Common myeloid progenitor, CD34-positive (primary cell): ENCODE measurements around the gene TCIRG1.

Experiments used
- CTCF ChIA-PET: fragments of 350-600 bp; sonication (Branson Sonifier 250); formaldehyde crosslinking; loops from one replicate; lab custom pipeline; 2021; ENCODE audit warnings: antibody characterized with exemption; lab: Charles Lee
- POLR2A ChIA-PET: fragments of 350-600 bp; sonication (Branson Sonifier 250); formaldehyde crosslinking; loops from one replicate; lab custom pipeline; 2021; ENCODE audit warnings: antibody characterized with exemption; lab: Charles Lee
- DNase-seq, 3 donors: peaks; one replicate each; pipeline versions ENCODE4 v3.0.0 to v3.0.0-alpha.2; 2013
- H3K27ac ChIP-seq, 2 experiments: 1 replicate in 1 of 2; 2 replicates in 1 of 2; pipeline ENCODE4 v1.7.0; 2013; ENCODE audit warnings: inconsistent platforms in 2 of 2, low read length in 2 of 2, mild to moderate bottlenecking in 2 of 2, low read depth in 1 of 2, moderate library complexity in 1 of 2; ENCODE audit not compliant: severe bottlenecking in 2 of 2, insufficient read depth in 1 of 2, poor library complexity in 1 of 2
- H3K27me3 ChIP-seq, 5 experiments: replicated peaks in 2 of 5; 1 replicate in 3 of 5; 2 replicates in 2 of 5; pipeline versions ENCODE4 v1.6.1 to v1.7.0; 2013; ENCODE audit warnings: low read length in 4 of 5, mild to moderate bottlenecking in 2 of 5, moderate library complexity in 2 of 5, inconsistent platforms in 1 of 5; ENCODE audit not compliant: insufficient read depth in 5 of 5, control insufficient read depth in 4 of 5
- H3K36me3 ChIP-seq, 4 experiments: 1 replicate in 2 of 4; 2 replicates in 2 of 4; pipeline versions ENCODE4 v1.6.1 to v1.7.0; 2013; ENCODE audit warnings: low read length in 3 of 4, control low read depth in 1 of 4, mild to moderate bottlenecking in 1 of 4; ENCODE audit not compliant: control insufficient read depth in 4 of 4, insufficient read depth in 4 of 4
- H3K4me1 ChIP-seq, 4 experiments: 1 replicate in 3 of 4; 2 replicates in 1 of 4; pipeline versions ENCODE4 v1.6.1 to v1.7.1; 2013; ENCODE audit warnings: low read length in 3 of 4, mild to moderate bottlenecking in 3 of 4, control low read depth in 1 of 4, inconsistent platforms in 1 of 4, moderate library complexity in 1 of 4; ENCODE audit not compliant: control insufficient read depth in 4 of 4, insufficient read depth in 4 of 4; ENCODE audit errors: control extremely low read depth in 1 of 4
- H3K4me3 ChIP-seq, 7 experiments: 1 replicate in 4 of 7; 2 replicates in 3 of 7; pipeline versions ENCODE4 v1.5.1 to v1.7.0; 2013; ENCODE audit warnings: mild to moderate bottlenecking in 7 of 7, low read length in 6 of 7, moderate library complexity in 6 of 7, inconsistent platforms in 2 of 7, low read depth in 2 of 7, control low read depth in 1 of 7; ENCODE audit not compliant: insufficient read depth in 4 of 7, control insufficient read depth in 1 of 7; ENCODE audit errors: extremely low read depth in 1 of 7
- H3K9me3 ChIP-seq, 5 experiments: 1 replicate in 4 of 5; 2 replicates in 1 of 5; pipeline versions ENCODE4 v1.6.1 to v1.7.1; 2013; ENCODE audit warnings: low read length in 4 of 5, mild to moderate bottlenecking in 2 of 5, inconsistent platforms in 1 of 5, low read depth in 1 of 5, moderate library complexity in 1 of 5; ENCODE audit not compliant: control insufficient read depth in 4 of 5, insufficient read depth in 2 of 5; ENCODE audit errors: control extremely low read depth in 1 of 5
- WGBS: methylation state at CpG from one replicate; pipeline ENCODE4 v1.1.5; 2013; ENCODE audit not compliant: insufficient coverage; 5-methylcytosine and 5-hydroxymethylcytosine counted together

Gene TCIRG1

DNA sequence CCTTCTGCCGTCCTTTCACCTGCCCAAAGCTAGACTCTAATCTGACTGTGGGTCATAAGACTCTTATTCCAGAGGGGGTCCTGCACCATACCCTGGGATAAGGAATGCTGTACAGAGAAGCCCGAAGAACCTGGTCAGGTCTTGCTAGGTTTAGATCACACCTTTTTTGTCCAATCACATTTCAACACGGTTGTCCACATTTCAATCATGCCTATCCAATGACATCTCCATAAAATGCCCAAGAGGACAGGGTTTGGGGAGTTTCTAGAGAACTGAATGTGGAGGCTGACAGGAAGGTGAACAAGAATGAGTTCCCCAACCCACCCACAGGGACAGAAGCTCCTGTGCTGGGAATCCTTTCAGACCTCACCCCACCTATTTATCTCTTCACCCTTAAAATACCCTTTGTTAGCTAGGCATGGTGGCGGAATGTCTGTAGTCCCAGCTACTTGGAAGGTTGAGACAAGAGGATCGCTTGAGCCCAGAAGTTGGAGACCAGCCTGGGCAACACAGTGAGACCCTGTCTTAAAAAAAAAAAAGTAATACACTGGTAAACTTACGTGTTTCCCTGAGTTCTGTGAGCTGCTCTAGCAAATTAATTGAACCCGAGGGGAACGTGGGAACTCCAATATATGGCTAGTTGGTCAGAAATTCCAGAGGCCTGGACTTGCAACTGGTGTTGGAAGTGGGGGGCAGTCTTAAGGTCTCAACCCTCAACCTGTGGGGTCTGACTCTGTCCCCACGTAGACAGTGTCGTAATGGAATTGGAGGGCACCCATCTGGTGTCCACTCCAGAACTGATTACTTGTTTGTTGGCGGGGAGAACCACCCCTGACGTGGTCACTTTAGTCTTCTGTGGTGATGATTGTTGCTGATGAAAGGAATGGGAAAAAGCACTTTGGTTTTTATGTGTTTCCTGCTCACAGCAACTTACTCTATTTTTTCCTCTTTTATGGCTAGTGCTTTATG lies 17.8 kb downstream of the TCIRG1 start:
- CTCF ChIA-PET = no interaction called here
- no peak overlapping the region for H3K27ac ChIP-seq
- POLR2A ChIA-PET = interaction anchor here (0.6 kb wide), 3 partner anchors 13 to 141 kb away, joined by 3 read pairs; no protein-coding TSS in a partner anchor
- H3K9me3 ChIP-seq = no peaks in the 10 kb centered on the region
- H3K36me3 ChIP-seq = peaks cover 8 to 52% (median 26%) of the 10 kb centered on the region in 4 experiments
- H3K27me3 ChIP-seq = no peaks in the 10 kb centered on the region
- no peaks in the 10 kb centered on the region for H3K4me1 ChIP-seq
- 98% methylated on average over 8 of the region's 12 CpGs for WGBS
- no peak for DNase-seq
- no peak overlapping the region for H3K4me3 ChIP-seq

GRCh38 chr11:68057807-68058206 lies 19.0 kb downstream of the TCIRG1 start:
- no peak for DNase-seq
- Histone ChIP-seq H3K4me3 (no peak overlapping the region), H3K27ac (no peak overlapping the region), H3K36me3 (peaks cover 10 to 52% (median 28%) of the 10 kb centered on the region in 4 experiments), H3K4me1 (no peaks in the 10 kb centered on the region), H3K9me3 (no peaks in the 10 kb centered on the region), H3K27me3 (no peaks in the 10 kb centered on the region)
- ChIA-PET POLR2A (no interaction called here), CTCF (no interaction called here)
- WGBS = 92% methylated on average over 1 of the region's 4 CpGs

- no peak for DNase-seq
- Histone ChIP-seq H3K27ac (no peak overlapping the region), H3K4me1 (no peaks in the 10 kb centered on the region), H3K36me3 (peaks cover 12 to 67% (median 50%) of the 10 kb centered on the region in 4 experiments), H3K4me3 (no peak overlapping the region), H3K9me3 (no peaks in the 10 kb centered on the region), H3K27me3 (no peaks in the 10 kb centered on the region)
- CTCF ChIA-PET = interaction anchor here (0.6 to 2.3 kb wide), 3 partner anchors 9 to 53 kb away, joined by 3 to 5 read pairs (median 3); no protein-coding TSS in a partner anchor
- POLR2A ChIA-PET = no interaction called here
- WGBS = 97% methylated on average over 7 of the region's 7 CpGs
Observed at GRCh38 chr11:68061508-68061907, 22.7 kb downstream of the TCIRG1 start.

DNA sequence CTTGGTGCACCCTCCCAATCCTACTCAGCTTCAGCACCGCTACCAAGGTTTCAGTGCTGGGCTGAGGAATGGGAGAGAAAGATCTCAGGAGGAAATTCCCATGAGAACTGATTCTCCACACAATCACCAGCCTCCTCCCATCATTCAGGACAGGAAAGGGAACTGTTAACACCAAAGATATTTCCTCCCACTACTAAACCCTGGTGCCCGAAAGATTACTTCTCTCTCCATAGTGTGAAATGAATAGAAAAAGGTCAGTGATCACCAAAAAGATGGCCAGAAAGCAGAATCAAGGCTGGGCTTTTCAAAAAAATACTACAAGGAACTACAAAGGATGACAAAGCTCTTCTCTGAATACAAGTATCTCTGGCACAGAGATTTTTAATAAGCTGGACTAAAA lies 26.1 kb downstream of the TCIRG1 start:
- Histone ChIP-seq H3K27ac (no peak overlapping the region), H3K27me3 (no peaks in the 10 kb centered on the region), H3K9me3 (no peaks in the 10 kb centered on the region), H3K4me1 (no peaks in the 10 kb centered on the region), H3K36me3 (peaks cover 9 to 88% (median 63%) of the 10 kb centered on the region in 4 experiments), H3K4me3 (no peak overlapping the region)
- DNase-seq = no peak
- no CpG with 5 or more reads among the region's 2 CpGs for WGBS
- ChIA-PET CTCF (interaction anchor here (0.8 to 1.7 kb wide), 3 partner anchors 10 to 133 kb away, joined by 3 to 5 read pairs (median 3); no protein-coding TSS in a partner anchor), POLR2A (no interaction called here)

DNA sequence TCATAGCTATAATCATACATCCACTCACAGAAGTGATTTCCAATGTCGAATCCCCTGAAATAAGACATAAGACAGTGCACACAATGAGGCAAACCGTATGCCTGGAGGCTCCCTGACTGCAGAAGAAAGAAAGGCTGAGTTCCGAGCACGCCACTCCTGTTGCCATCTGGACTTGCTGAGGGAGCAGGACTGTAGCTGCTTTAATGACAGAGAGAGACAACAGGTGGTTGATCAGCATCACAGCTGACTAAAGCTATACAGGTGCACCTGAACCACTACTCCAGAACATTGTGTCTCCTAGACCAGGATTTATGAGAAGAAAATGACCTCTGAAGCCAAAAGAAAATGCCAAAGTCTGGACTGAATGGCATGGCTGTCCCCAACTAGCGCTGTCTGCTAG lies 27.0 kb downstream of the TCIRG1 start:
- no peaks in the 10 kb centered on the region for H3K4me1 ChIP-seq
- ChIA-PET CTCF (interaction anchor here (1.1 to 1.7 kb wide), 2 partner anchors 11 to 13 kb away, joined by 3 to 5 read pairs; no protein-coding TSS in a partner anchor), POLR2A (no interaction called here)
- H3K27ac ChIP-seq = no peak overlapping the region
- WGBS = 94% methylated on average over 5 of the region's 5 CpGs
- no peaks in the 10 kb centered on the region for H3K27me3 ChIP-seq
- H3K4me3 ChIP-seq = no peak overlapping the region
- peaks cover 6 to 92% (median 66%) of the 10 kb centered on the region in 4 experiments for H3K36me3 ChIP-seq
- DNase-seq = no peak
- H3K9me3 ChIP-seq = no peaks in the 10 kb centered on the region

GRCh38 chr11:68066742-68067141 lies 27.9 kb downstream of the TCIRG1 start:
- H3K36me3 ChIP-seq = peaks cover 4 to 91% (median 71%) of the 10 kb centered on the region in 4 experiments
- H3K9me3 ChIP-seq = no peaks in the 10 kb centered on the region
- ChIA-PET POLR2A (no interaction called here), CTCF (no interaction called here)
- H3K4me3 ChIP-seq = no peak overlapping the region
- H3K27ac ChIP-seq = no peak overlapping the region
- no peaks in the 10 kb centered on the region for H3K27me3 ChIP-seq
- 97% methylated on average over 3 of the region's 3 CpGs for WGBS
- H3K4me1 ChIP-seq = peaks cover 0 to 4% (median 2%) of the 10 kb centered on the region in 4 experiments
- DNase-seq = no peak

GRCh38 chr11:68067991-68068390 lies 29.2 kb downstream of the TCIRG1 start:
- 100% methylated on average over 4 of the region's 5 CpGs for WGBS
- Histone ChIP-seq H3K4me3 (no peak overlapping the region), H3K27ac (no peak overlapping the region), H3K36me3 (peaks cover 2 to 83% (median 65%) of the 10 kb centered on the region in 4 experiments), H3K4me1 (peaks cover 0 to 4% (median 2%) of the 10 kb centered on the region in 4 experiments), H3K9me3 (no peaks in the 10 kb centered on the region), H3K27me3 (no peaks in the 10 kb centered on the region)
- ChIA-PET POLR2A (no interaction called here), CTCF (no interaction called here)
- no peak for DNase-seq
